MCF 10A (cell line): ENCODE results near the gene SERPINB11. TPM values are rescaled to one million over a fixed set of nuclear protein-coding genes. Genes with fewer than 3 reads are reported as not detected.
A peak's percentile ranks its signal among the peaks of the same experiment; 100 is the strongest.

ENCODE experiments used
- BruUV-seq: library from RNA; stranded (reverse); fragments of 400-500 nt; replicated peaks from 2 replicates; lab custom pipeline; 2021; lab: Mats Ljungman, UMichigan
- CTCF ChIA-PET: fragments of 300-600 bp; sonication (Branson Sonifier 250); formaldehyde crosslinking; extraction: SDS; loops from one replicate; lab custom pipeline; 2021; ENCODE audit warnings: antibody characterized with exemption, inconsistent platforms; lab: Yijun Ruan, JAX
- POLR2A ChIA-PET: fragments of 300-600, 350-650 bp; sonication (Branson Sonifier 250); formaldehyde crosslinking; extraction: SDS; loops from one replicate; lab custom pipeline; 2020; ENCODE audit warnings: antibody characterized with exemption, inconsistent platforms; lab: Yijun Ruan, JAX
- DNase-seq: peaks from one replicate; pipeline ENCODE4 v3.0.0-alpha.2; 2018; ENCODE audit not compliant: unreplicated experiment
- H3K27ac Mint-ChIP-seq: one replicate; pipeline ENCODE4 v1.8.0; 2022; ENCODE audit warnings: mild to moderate bottlenecking, low read depth, mixed read lengths; ENCODE audit not compliant: unreplicated experiment
- H3K27me3 Mint-ChIP-seq: one replicate; pipeline ENCODE4 v1.8.0; 2022; ENCODE audit warnings: mixed read lengths; ENCODE audit not compliant: insufficient read depth, unreplicated experiment
- H3K36me3 Mint-ChIP-seq: one replicate; pipeline ENCODE4 v1.8.0; 2022; ENCODE audit warnings: mild to moderate bottlenecking, moderate library complexity, mixed read lengths; ENCODE audit not compliant: insufficient read depth, unreplicated experiment
- H3K4me1 Mint-ChIP-seq: one replicate; pipeline ENCODE4 v1.8.0; 2022; ENCODE audit warnings: mixed read lengths; ENCODE audit not compliant: insufficient read depth, unreplicated experiment
- H3K4me3 Mint-ChIP-seq: one replicate; pipeline ENCODE4 v1.8.0; 2022; ENCODE audit warnings: mild to moderate bottlenecking, moderate library complexity, mixed read lengths; ENCODE audit not compliant: unreplicated experiment
- H3K9me3 Mint-ChIP-seq: one replicate; pipeline ENCODE4 v1.8.0; 2022; ENCODE audit warnings: mixed read lengths; ENCODE audit not compliant: unreplicated experiment
- CTCF ChIP-seq: fragments of 200-600 bp; IDR thresholded peaks from one replicate; pipeline ENCODE4 v1.8.0; 2022; ENCODE audit warnings: antibody characterized with exemption, mild to moderate bottlenecking; ENCODE audit not compliant: unreplicated experiment
- intact Hi-C: fragments of 100-400 bp; cut with micrococcal nuclease; formaldehyde crosslinking; loops from 2 replicates; pipeline ENCODE4 v1.14.1; 2022
- total RNA-seq: library from RNA; stranded (reverse); gene quantifications from 2 replicates; pipeline ENCODE4 v1.2.3, GENCODE V29; 2022

Gene SERPINB11
- total RNA-seq, 1 experiment from 2014 or later = not detected

DNA sequence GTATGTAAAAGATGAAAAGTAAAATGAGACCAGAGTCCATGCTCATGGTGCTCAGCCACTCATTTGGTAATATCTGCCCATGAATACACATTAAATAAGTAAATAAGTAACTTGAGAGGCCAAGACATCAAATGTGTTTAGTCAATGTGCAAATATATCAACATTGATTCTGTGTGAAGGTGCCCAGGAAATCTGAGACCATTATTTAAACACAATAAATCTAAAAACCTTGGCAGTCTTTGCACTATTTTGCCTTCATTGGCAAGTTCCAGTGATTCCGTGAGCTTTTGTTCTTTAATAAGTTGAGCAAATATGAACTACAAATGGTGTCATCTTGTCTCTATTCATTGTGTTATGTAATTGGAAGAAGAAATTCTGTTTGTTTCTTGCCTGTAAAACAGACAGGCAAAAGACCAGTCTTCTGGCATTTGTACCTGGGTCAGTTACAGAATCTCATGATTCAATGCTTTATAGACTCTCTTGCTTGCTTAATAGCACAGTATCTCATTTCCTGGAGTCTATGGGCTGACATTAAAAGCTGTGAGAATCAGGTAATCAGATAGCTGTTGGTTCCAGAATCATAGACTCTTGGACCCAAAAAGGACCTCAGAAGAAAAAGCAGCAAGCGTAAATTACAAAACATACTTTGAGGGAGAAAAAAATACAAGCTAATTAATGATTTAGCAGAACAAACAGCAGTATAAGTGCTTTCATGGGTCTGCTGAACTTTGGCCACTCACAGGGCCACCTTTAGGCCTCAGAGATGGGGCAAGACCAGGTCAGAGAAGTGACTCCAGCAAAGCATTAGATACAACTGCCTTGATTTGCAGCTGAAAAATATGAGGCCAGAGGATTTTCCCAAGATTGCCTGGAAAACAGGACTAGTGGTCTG lies 21.1 kb upstream of the SERPINB11 start:
- BruUV-seq = no TSS peak
- ChIA-PET POLR2A (interaction anchor here (0.8 to 2.7 kb wide), 4 partner anchors 49 to 205 kb away, joined by 3 to 22 read pairs (median 4); partner anchors contain the start of genes SERPINB13 and SERPINB5), CTCF (interaction anchor here (0.6 to 3.8 kb wide), 7 partner anchors 9 to 255 kb away, joined by 3 to 21 read pairs (median 4); no protein-coding TSS in a partner anchor)
- H3K27me3 Mint-ChIP-seq = no peaks in the 10 kb centered on the region
- TF ChIP-seq CTCF = no peak
- H3K9me3 Mint-ChIP-seq = peaks cover 22% of the 10 kb centered on the region
- no peak overlapping the region for H3K4me3 Mint-ChIP-seq
- H3K27ac Mint-ChIP-seq = peak overlapping the region; percentile 100
- intact Hi-C loops = loop anchor here (2.0 kb wide), 1 partner anchor 95 kb away; the partner anchor contains the start of gene SERPINB13
- H3K36me3 Mint-ChIP-seq = no peaks in the 10 kb centered on the region
- peaks cover 49% of the 10 kb centered on the region for H3K4me1 Mint-ChIP-seq
- no peak for DNase-seq

DNA sequence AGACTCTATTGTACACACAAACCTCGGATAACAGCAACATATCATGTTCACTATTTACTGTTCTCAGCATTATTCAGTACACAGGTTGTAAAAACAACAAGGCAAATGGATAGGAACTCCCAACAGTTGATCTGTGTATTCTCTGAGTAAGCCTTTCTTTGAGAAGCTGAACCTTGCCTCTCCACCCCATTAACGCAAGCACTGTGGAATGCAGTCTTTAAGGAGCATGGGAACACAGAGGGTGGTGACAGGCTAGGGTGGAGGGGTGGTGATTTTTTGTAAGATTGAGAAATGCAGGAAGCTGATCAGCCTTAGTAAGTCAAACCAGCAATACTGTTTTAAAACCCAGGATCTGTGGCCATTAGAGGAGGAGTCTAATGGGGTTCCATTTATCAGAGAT lies 19.6 kb upstream of the SERPINB11 start:
- CTCF ChIA-PET = interaction anchor here (0.9 to 3.8 kb wide), 4 partner anchors 48 to 165 kb away, joined by 4 to 20 read pairs (median 10); no protein-coding TSS in a partner anchor

GRCh38 chr18:63683890-63684289 lies 18.9 kb upstream of the SERPINB11 start:
- H3K36me3 Mint-ChIP-seq = no peaks in the 10 kb centered on the region
- DNase-seq = no peak
- no peaks in the 10 kb centered on the region for H3K27me3 Mint-ChIP-seq
- intact Hi-C loops = loop anchor here (2.0 kb wide), 1 partner anchor 97 kb away; the partner anchor contains the start of gene SERPINB13
- no peak overlapping the region for H3K4me3 Mint-ChIP-seq
- H3K9me3 Mint-ChIP-seq = peaks cover 22% of the 10 kb centered on the region
- TF ChIP-seq CTCF = no peak
- POLR2A ChIA-PET = interaction anchor here (0.7 to 2.7 kb wide), 12 partner anchors 9 to 213 kb away, joined by 3 to 22 read pairs (median 6); partner anchors contain the start of genes SERPINB13 and SERPINB5
- H3K4me1 Mint-ChIP-seq = peaks cover 36% of the 10 kb centered on the region
- CTCF ChIA-PET = interaction anchor here (0.7 to 2.8 kb wide), 6 partner anchors 15 to 166 kb away, joined by 3 to 16 read pairs (median 4); no protein-coding TSS in a partner anchor
- peak overlapping the region; percentile 100 for H3K27ac Mint-ChIP-seq
- no TSS peak for BruUV-seq

More for the DNA sequence above, 19.6 kb upstream of the SERPINB11 start:
- DNase-seq = peak; percentile 95
- no TSS peak for BruUV-seq
- H3K4me3 Mint-ChIP-seq = peak overlapping the region; percentile 65
- H3K27me3 Mint-ChIP-seq = no peaks in the 10 kb centered on the region
- peaks cover 39% of the 10 kb centered on the region for H3K4me1 Mint-ChIP-seq
- H3K27ac Mint-ChIP-seq = peak overlapping the region; percentile 100
- intact Hi-C loops = loop anchor here (2.0 kb wide), 1 partner anchor 96 kb away; the partner anchor contains the start of gene SERPINB13
- TF ChIP-seq CTCF = no peak
- H3K9me3 Mint-ChIP-seq = peaks cover 22% of the 10 kb centered on the region
- POLR2A ChIA-PET = interaction anchor here (0.7 to 2.7 kb wide), 11 partner anchors 10 to 212 kb away, joined by 3 to 22 read pairs (median 5); partner anchors contain the start of genes SERPINB13 and SERPINB5
- no peaks in the 10 kb centered on the region for H3K36me3 Mint-ChIP-seq
